HepG2 (cell line): Measurements from ENCODE around the gene CFAP119. TPM values are rescaled to one million over a fixed set of nuclear protein-coding genes. Genes with fewer than 3 reads are reported as not detected.
A peak's percentile ranks its signal among the peaks of the same experiment; 100 is the strongest.

ENCODE experiments used
- ATAC-seq: fragments of 200-7000 bp; cut with Tn5 transposase; 3 replicates; pipeline ENCODE4 v1.9.1; 2020; ENCODE audit warnings: mild to moderate bottlenecking, moderate library complexity
- BruUV-seq: library from RNA; stranded (reverse); fragments of 400-500 nt; replicated peaks from 2 replicates; lab custom pipeline; 2021; lab: Mats Ljungman, UMichigan
- CTCF ChIA-PET: fragments of 300-600 bp; formaldehyde crosslinking; extraction: SDS; loops from one replicate; lab custom pipeline; 2021; ENCODE audit warnings: low total read pairs, inconsistent platforms, low intra/inter-chr PET ratio; lab: Yijun Ruan, JAX
- POLR2A ChIA-PET: fragments of 350-600 bp; sonication (Branson Sonifier 250); formaldehyde crosslinking; loops from one replicate; lab custom pipeline; 2020; ENCODE audit warnings: antibody characterized with exemption, inconsistent platforms; lab: Yijun Ruan, JAX
- DNase-seq: peaks from one replicate; pipeline ENCODE4 v3.0.0-alpha.2; 2015; ENCODE audit warnings: low spot score
- FAIRE-seq: peaks from 3 replicates; lab custom pipeline; 2011; peaks lifted over from hg19 to GRCh38; lab: Jason Lieb, UNC
- H2AFZ ChIP-seq: one replicate; pipeline ENCODE4 v1.6.1; 2011; ENCODE audit warnings: low read length, inconsistent platforms
- H3K27ac ChIP-seq: fragments of 300-600 bp; 3 replicates; pipeline ENCODE4 v1.8.0; 2011; ENCODE audit warnings: mixed run types, mild to moderate bottlenecking, mixed read lengths, low read length, inconsistent platforms; ENCODE audit not compliant: insufficient read depth; ENCODE audit errors: extremely low read length
- H3K27me3 ChIP-seq, 2 experiments: fragments of 200-600 bp in 1 of 2; 2 replicates in 1 of 2; 3 replicates in 1 of 2; pipeline versions ENCODE4 v1.6.0 to v1.8.0; 2011; ENCODE audit warnings: low read length in 2 of 2, mild to moderate bottlenecking in 2 of 2, moderate library complexity in 2 of 2, inconsistent platforms in 1 of 2; ENCODE audit not compliant: insufficient read depth in 2 of 2, control insufficient read depth in 1 of 2
- H3K36me3 ChIP-seq, 2 experiments: fragments of 200-600 bp in 1 of 2; replicated peaks in 1 of 2; 2 replicates in 1 of 2; 3 replicates in 1 of 2; pipeline versions ENCODE4 v1.5.1 to v1.8.0; 2011; ENCODE audit warnings: low read length in 2 of 2, inconsistent platforms in 1 of 2; ENCODE audit not compliant: insufficient read depth in 2 of 2, control insufficient read depth in 1 of 2
- H3K4me1 ChIP-seq: 2 replicates; pipeline ENCODE4 v1.5.1; 2012; ENCODE audit warnings: low read length, inconsistent platforms; ENCODE audit not compliant: insufficient read depth
- H3K4me2 ChIP-seq: 2 replicates; pipeline ENCODE4 v1.6.0; 2011; ENCODE audit warnings: low read depth, low read length, inconsistent platforms
- H3K4me3 ChIP-seq, 3 experiments: fragments of 200-600 bp in 1 of 3; sonication (generic), shearing (Covaris generic) in 1 of 3; replicated peaks in 1 of 3; 2 replicates each; pipeline ENCODE4 v1.5.1; 2011 to 2016; ENCODE audit warnings: low read length in 3 of 3, inconsistent platforms in 2 of 3, low read depth in 2 of 3, mild to moderate bottlenecking in 2 of 3, control low read depth in 1 of 3, mixed read lengths in 1 of 3; ENCODE audit not compliant: insufficient read depth in 1 of 3
- H3K79me2 ChIP-seq: one replicate; pipeline ENCODE4 v1.6.1; 2011; ENCODE audit warnings: low read length, inconsistent platforms; ENCODE audit not compliant: insufficient read depth
- H3K9ac ChIP-seq: 2 replicates; pipeline ENCODE4 v1.6.0; 2011; ENCODE audit warnings: mild to moderate bottlenecking, low read depth, low read length, inconsistent platforms; ENCODE audit not compliant: insufficient read depth
- H3K9me3 ChIP-seq: 2 replicates; pipeline ENCODE4 v1.5.1; 2012; ENCODE audit warnings: mild to moderate bottlenecking, low read length
- H4K20me1 ChIP-seq: 2 replicates; pipeline ENCODE4 v1.6.0; 2011; ENCODE audit warnings: inconsistent platforms, mild to moderate bottlenecking, low read length, moderate library complexity; ENCODE audit not compliant: insufficient read depth
- CTCF ChIP-seq: sonication (generic); formaldehyde crosslinking; IDR thresholded peaks from 2 replicates; pipeline ENCODE4 v1.5.0; 2020; ENCODE audit warnings: mild to moderate bottlenecking, missing genetic modification reagents, moderate library complexity
- HNRNPLL ChIP-seq: fragments of 200-400 bp; formaldehyde crosslinking; IDR thresholded peaks from 2 replicates; pipeline ENCODE4 v1.6.1; 2017; ENCODE audit warnings: mild to moderate bottlenecking, low read depth, low read length; ENCODE audit not compliant: poor library complexity, severe bottlenecking
- JARID2 ChIP-seq: sonication (generic); formaldehyde crosslinking; IDR thresholded peaks from 2 replicates; pipeline ENCODE4 v1.8.1; 2023; ENCODE audit warnings: missing genetic modification reagents, inconsistent platforms; ENCODE audit not compliant: insufficient replicate concordance
- MAFK ChIP-seq, 2 experiments: IDR thresholded peaks in 1 of 2; conservative IDR thresholded peaks in 1 of 2; 2 replicates each; pipeline ENCODE4 v1.6.1; 2011; ENCODE audit warnings: improper control_type of control experiment in 2 of 2, low read length in 2 of 2
- MYC ChIP-seq: sonication (generic); formaldehyde crosslinking; IDR thresholded peaks from 2 replicates; pipeline ENCODE4 v1.9.0; 2021; ENCODE audit warnings: missing genetic modification reagents, borderline replicate concordance
- NFE2L2 ChIP-seq: fragments of 150-350 bp; IDR thresholded peaks from 2 replicates; pipeline ENCODE4 v1.6.1; 2014; ENCODE audit warnings: low read length
- NR1H2 ChIP-seq: sonication (generic); formaldehyde crosslinking; IDR thresholded peaks from 2 replicates; pipeline ENCODE4 v1.8.1; 2022; ENCODE audit warnings: low read depth, missing genetic modification reagents, borderline replicate concordance
- POLR2G ChIP-seq: fragments of 200-400 bp; formaldehyde crosslinking; IDR thresholded peaks from 2 replicates; pipeline ENCODE4 v1.6.1; 2018; ENCODE audit warnings: mild to moderate bottlenecking, low read depth, low read length, moderate library complexity
- RAD51 ChIP-seq: fragments of 450-650 bp; IDR thresholded peaks from 2 replicates; pipeline ENCODE4 v1.6.1; 2016; ENCODE audit warnings: borderline replicate concordance
- STAG1 ChIP-seq: sonication (generic); formaldehyde crosslinking; IDR thresholded peaks from 2 replicates; pipeline ENCODE4 v1.4.0; 2020; ENCODE audit warnings: missing genetic modification reagents
- TBL1XR1 ChIP-seq: fragments of 150-350 bp; IDR thresholded peaks from 2 replicates; pipeline ENCODE4 v1.6.1; 2014; ENCODE audit warnings: borderline replicate concordance, low read length; ENCODE audit not compliant: partially characterized antibody
- TOPORS ChIP-seq: sonication (generic); formaldehyde crosslinking; IDR thresholded peaks from 2 replicates; pipeline ENCODE4 v1.8.0; 2023; ENCODE audit warnings: mild to moderate bottlenecking, missing genetic modification reagents
- TRIM24 ChIP-seq: sonication (generic); formaldehyde crosslinking; IDR thresholded peaks from 2 replicates; pipeline ENCODE4 v1.8.0; 2022; ENCODE audit warnings: mild to moderate bottlenecking, missing genetic modification reagents
- ZNF350 ChIP-seq: sonication (generic); formaldehyde crosslinking; IDR thresholded peaks from 2 replicates; pipeline ENCODE4 v1.4.0; 2020; ENCODE audit warnings: mild to moderate bottlenecking, low read depth, missing genetic modification reagents, borderline replicate concordance
- ZNF510 ChIP-seq: sonication (generic); formaldehyde crosslinking; IDR thresholded peaks from 2 replicates; pipeline ENCODE4 v1.4.0; 2020; ENCODE audit warnings: low read depth, mild to moderate bottlenecking, missing genetic modification reagents
- ZNF556 ChIP-seq: sonication (generic); formaldehyde crosslinking; IDR thresholded peaks from 2 replicates; pipeline ENCODE4 v1.4.0; 2020; ENCODE audit warnings: mild to moderate bottlenecking, missing genetic modification reagents, borderline replicate concordance
- ZNF619 ChIP-seq: sonication (generic); formaldehyde crosslinking; IDR thresholded peaks from 2 replicates; pipeline ENCODE4 v1.4.0; 2020; ENCODE audit warnings: mild to moderate bottlenecking, missing genetic modification reagents
- ZNF720 ChIP-seq: sonication (generic); formaldehyde crosslinking; IDR thresholded peaks from 2 replicates; pipeline ENCODE4 v1.4.0; 2020; ENCODE audit warnings: missing genetic modification reagents
- ZNF772 ChIP-seq: sonication (generic); formaldehyde crosslinking; IDR thresholded peaks from 2 replicates; pipeline ENCODE4 v1.5.0; 2020; ENCODE audit warnings: mild to moderate bottlenecking, missing genetic modification reagents
- WGBS: methylation state at CpG from one replicate; pipeline ENCODE4 v1.1.6; 2017; ENCODE audit warnings: low lambda C conversion rate; 5-methylcytosine and 5-hydroxymethylcytosine counted together
- in situ Hi-C: cut with HindIII; loops from 2 replicates; pipeline ENCODE4 v1.10.0; 2017; ENCODE audit warnings: low pct_unique_long_range_greater_than_20kb; ENCODE audit not compliant: extremely low pct_ligation_motif_present
- intact Hi-C: fragments of 100-400 bp; cut with micrococcal nuclease; formaldehyde crosslinking; loops from one replicate; pipeline ENCODE4 v1.10.0; 2022; ENCODE audit not compliant: unreplicated experiment
- polyA plus RNA-seq, 8 experiments: library from polyadenylated mRNA; depleted of rRNA in 3 of 8; stranded (reverse) in 7 of 8; unstranded in 1 of 8; fragments of >200 nt; fragmentation: Illumina TruSeq in 4 of 8; extraction: Trizol in 4 of 8; gene quantifications; 2 replicates each; pipeline versions ENCODE4 v1.2.1 to v1.2.3, GENCODE V29; 2011 to 2016; ENCODE audit warnings: low read depth in 4 of 8, missing spikeins in 1 of 8, mixed read lengths in 1 of 8; ENCODE audit not compliant: insufficient read depth in 1 of 8
- total RNA-seq, 5 experiments: library from RNA; depleted of rRNA; stranded (reverse); fragments of >200 nt; fragmentation: Illumina TruSeq; extraction: Trizol; gene quantifications; 2 replicates each; pipeline ENCODE4 v1.2.3, GENCODE V29; 2016; ENCODE audit warnings: low read depth in 1 of 5

Gene CFAP119
- total and polyA plus RNA-seq, 2 of the 13 experiments (the other 11 are each of a cell fraction or from before 2014, with no cell fraction given): 6.4 TPM

DNA sequence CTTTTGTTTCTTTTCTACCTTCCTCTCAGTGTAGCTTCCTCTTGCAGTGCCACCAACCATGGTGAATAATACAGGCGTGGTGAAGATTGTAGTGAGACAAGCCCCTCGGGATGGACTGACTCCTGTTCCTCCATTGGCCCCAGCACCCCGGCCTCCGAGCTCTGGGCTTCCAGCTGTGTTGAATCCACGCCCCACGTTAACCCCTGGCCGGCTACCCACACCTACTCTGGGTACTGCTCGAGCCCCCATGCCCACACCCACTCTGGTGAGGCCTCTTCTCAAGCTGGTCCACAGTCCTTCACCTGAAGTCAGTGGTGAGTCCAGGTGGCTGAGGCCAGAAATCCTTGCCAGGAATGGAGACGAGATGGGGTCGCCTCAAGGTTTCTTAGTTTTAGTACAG lies 38.9 kb downstream of the CFAP119 start:
- BruUV-seq: no TSS peak
- no peak overlapping the region for H3K27ac ChIP-seq
- ATAC-seq (no peak), FAIRE-seq (no peak), DNase-seq (no peak)
- intact Hi-C loops (no loop called here), in situ Hi-C loops (no loop called here)
- H2AFZ ChIP-seq: no peak overlapping the region
- no peak overlapping the region for H3K4me2 ChIP-seq
- peaks cover 60 to 79% of the 10 kb centered on the region in 2 experiments for H3K36me3 ChIP-seq
- CTCF ChIA-PET: no interaction called here
- no peaks in the 10 kb centered on the region; the same call in 1 of the 2 replicates for H4K20me1 ChIP-seq
- no peak overlapping the region for H3K4me3 ChIP-seq
- TF ChIP-seq ZNF619 (CRISPR knock-in tag) (no peak), ZNF720 (CRISPR knock-in tag) (no peak), MAFK (conservative IDR thresholded peaks at IDR 0.05 in 1 of 2, IDR thresholded peaks at IDR 0.05 in 1 of 2; ENCODE audit: low read length in 2 of 2) (no peak), JARID2 (CRISPR knock-in tag) (no peak), TOPORS (CRISPR knock-in tag) (no peak), ZNF350 (CRISPR knock-in tag) (no peak)
- no peaks in the 10 kb centered on the region for H3K79me2 ChIP-seq
- 95% methylated on average over 10 of the region's 10 CpGs for WGBS
- no peaks in the 10 kb centered on the region for H3K27me3 ChIP-seq
- H3K9me3 ChIP-seq: no peaks in the 10 kb centered on the region
- POLR2A ChIA-PET: interaction anchor here (1.1 to 1.3 kb wide), 2 partner anchors 15 to 26 kb away, joined by 3 read pairs; no protein-coding TSS in a partner anchor
- H3K9ac ChIP-seq: no peak overlapping the region
- H3K4me1 ChIP-seq: no peaks in the 10 kb centered on the region

DNA sequence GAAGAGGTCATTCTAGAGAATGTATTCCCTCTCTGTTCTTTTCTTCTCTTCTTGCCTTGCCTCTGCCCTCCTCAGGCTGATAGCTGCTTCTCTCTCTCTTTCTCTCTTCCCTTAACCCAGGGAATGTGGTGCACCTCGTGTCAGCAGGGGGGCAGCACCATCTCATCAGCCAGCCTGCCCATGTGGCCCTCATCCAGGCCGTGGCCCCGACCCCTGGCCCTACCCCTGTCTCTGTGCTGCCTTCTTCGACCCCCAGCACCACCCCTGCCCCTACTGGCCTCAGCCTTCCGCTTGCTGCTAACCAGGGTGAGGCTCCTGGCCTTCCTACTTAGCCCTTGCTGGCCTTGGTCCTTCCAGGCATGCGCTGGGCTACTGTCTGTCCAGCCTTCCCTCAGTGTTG lies 39.4 kb downstream of the CFAP119 start:
- Histone ChIP-seq H3K79me2 (no peaks in the 10 kb centered on the region), H2AFZ (no peak overlapping the region), H3K4me3 (no peak overlapping the region), H3K9ac (no peak overlapping the region), H3K9me3 (no peaks in the 10 kb centered on the region), H3K4me2 (no peak overlapping the region), H3K4me1 (peaks cover under 1% of the 10 kb centered on the region; the same call in 1 of the 2 replicates), H3K27me3 (no peaks in the 10 kb centered on the region), H3K36me3 (peaks cover 62 to 81% of the 10 kb centered on the region in 2 experiments), H3K27ac (no peak overlapping the region), H4K20me1 (no peaks in the 10 kb centered on the region; the same call in 1 of the 2 replicates)
- CTCF ChIA-PET: no interaction called here
- 89% methylated on average over 6 of the region's 6 CpGs for WGBS
- ATAC-seq (peak; percentile 56), DNase-seq (no peak), FAIRE-seq (no peak)
- in situ Hi-C loops: no loop called here
- intact Hi-C loops: no loop called here
- BruUV-seq: no TSS peak
- POLR2A ChIA-PET: interaction anchor here (0.8 kb wide), 1 partner anchor 11 kb away, joined by 3 read pairs; no protein-coding TSS in a partner anchor
- TF ChIP-seq POLR2G: no peak
- peak; percentile 71 for TF ChIP-seq CTCF (CRISPR knock-in tag)
- no peak for TF ChIP-seq NR1H2 (CRISPR knock-in tag)
- TF ChIP-seq MYC (CRISPR knock-in tag): 0 out of 2 replicates have a peak, but pooled peaks have one; percentile 33
- TF ChIP-seq ZNF772 (CRISPR knock-in tag): no peak
- no peak for TF ChIP-seq TRIM24 (CRISPR knock-in tag)
- peak; percentile 74 for TF ChIP-seq STAG1
- no peak for TF ChIP-seq RAD51
- no peak for TF ChIP-seq ZNF510 (CRISPR knock-in tag)
- no peak for TF ChIP-seq NFE2L2
- TF ChIP-seq HNRNPLL: peak; percentile 28
- TF ChIP-seq ZNF556: no peak
- no peak for TF ChIP-seq TBL1XR1
